ENCODE data around the gene FMNL2. TPM values are rescaled to one million over a fixed set of nuclear protein-coding genes. Genes with fewer than 3 reads are reported as not detected.
A peak's percentile ranks its signal among the peaks of the same experiment; 100 is the strongest.

Gene FMNL2
- total RNA-seq, 2 donors from 2014 or later, result 1.1 to 2.7 TPM

DNA sequence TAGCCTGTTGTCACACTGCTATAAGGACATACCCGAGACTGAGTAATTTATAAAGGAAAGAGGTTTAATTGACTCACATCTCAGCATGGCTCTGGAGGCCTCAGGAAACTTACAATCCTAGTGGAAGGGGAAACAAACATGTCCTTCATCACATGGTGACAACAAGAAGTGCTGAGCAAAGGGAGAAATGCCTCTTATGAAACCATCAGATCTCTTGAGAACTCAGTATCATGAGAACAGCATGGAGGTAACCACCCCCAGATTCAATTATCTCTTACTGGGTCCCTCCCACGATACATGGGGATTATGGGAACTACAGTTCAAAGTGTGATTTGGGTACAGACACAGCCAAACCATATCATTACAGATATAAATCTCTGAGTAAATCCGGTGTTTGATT, 233.6 kb downstream of the FMNL2 start:
- H3K4me3 Mint-ChIP-seq, result no peak overlapping the region
- no peak overlapping the region for H3K27ac Mint-ChIP-seq
- ATAC-seq (replicated peaks), result no peak
- H3K36me3 Mint-ChIP-seq (ENCODE audit: low read depth), result no peaks in the 10 kb centered on the region
- no peaks in the 10 kb centered on the region for H3K9me3 Mint-ChIP-seq
- peaks cover 4% of the 10 kb centered on the region for H3K4me1 Mint-ChIP-seq
- H3K27me3 Mint-ChIP-seq, result peaks cover 19% of the 10 kb centered on the region

DNA sequence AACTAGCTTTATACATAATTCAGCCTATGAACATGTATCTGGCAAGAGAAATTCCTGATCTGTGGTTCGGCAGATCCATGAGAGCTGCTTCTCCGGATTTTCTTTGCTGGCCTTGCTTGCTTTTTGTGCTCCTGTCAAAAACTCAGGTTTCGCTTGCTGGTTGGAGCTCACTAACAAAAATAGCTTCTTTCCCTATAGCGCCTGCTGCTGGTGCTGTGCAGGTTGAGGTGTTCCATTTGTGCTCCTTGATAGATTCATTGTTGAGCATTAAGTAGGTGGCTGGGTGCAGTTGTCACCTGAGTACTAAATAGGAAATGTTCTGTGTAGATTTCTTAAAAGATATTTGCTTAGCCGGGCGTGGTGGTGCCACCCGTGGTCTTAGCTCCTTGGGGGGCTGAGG, 234.2 kb downstream of the FMNL2 start:
- ATAC-seq (replicated peaks), result no peak
- no peak overlapping the region for H3K27ac Mint-ChIP-seq
- H3K4me3 Mint-ChIP-seq, result no peak overlapping the region
- peaks cover 4% of the 10 kb centered on the region for H3K4me1 Mint-ChIP-seq
- peaks cover 17% of the 10 kb centered on the region for H3K27me3 Mint-ChIP-seq
- no peaks in the 10 kb centered on the region for H3K36me3 Mint-ChIP-seq (ENCODE audit: low read depth)
- no peaks in the 10 kb centered on the region for H3K9me3 Mint-ChIP-seq

DNA sequence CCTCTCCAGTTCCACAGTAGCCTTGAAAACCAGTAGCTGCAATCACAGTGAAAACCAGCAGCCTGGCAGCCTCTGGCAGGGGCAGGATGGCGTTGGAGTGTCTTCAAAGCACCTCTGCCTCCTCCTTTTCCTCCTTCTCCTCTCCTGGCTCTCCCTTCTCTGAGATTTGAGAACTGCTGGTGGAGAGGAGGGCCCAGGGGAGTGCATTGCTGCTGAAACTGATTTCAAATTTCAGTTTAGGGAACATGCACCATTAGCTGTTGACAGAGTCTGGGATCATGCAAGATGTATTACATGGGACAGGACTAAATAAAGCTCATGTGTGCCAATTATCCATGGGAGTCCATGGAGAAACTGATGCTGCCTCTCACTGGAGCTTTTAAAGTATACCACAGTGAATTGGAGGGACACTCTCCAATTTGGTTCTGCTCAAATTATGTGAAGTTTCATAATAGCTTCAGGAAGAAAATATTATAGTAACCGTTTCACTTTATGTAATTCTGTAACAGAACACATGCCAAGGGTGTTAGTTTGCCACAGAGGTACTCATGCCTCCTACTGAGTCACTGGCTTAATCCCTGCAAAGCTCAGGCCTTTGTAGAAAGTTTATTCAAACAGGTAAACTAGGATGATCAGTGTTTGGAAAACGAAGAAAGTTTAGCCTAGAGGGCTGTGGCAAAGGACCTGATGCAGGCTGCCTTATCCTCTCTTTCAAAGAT, 236.2 kb downstream of the FMNL2 start:
- no peaks in the 10 kb centered on the region for H3K36me3 Mint-ChIP-seq (ENCODE audit: low read depth)
- no peaks in the 10 kb centered on the region for H3K9me3 Mint-ChIP-seq
- no peak overlapping the region for H3K4me3 Mint-ChIP-seq
- no peak overlapping the region for H3K27ac Mint-ChIP-seq
- H3K4me1 Mint-ChIP-seq, result peaks cover 4% of the 10 kb centered on the region
- no peak for ATAC-seq (replicated peaks)
- peaks cover 12% of the 10 kb centered on the region for H3K27me3 Mint-ChIP-seq

DNA sequence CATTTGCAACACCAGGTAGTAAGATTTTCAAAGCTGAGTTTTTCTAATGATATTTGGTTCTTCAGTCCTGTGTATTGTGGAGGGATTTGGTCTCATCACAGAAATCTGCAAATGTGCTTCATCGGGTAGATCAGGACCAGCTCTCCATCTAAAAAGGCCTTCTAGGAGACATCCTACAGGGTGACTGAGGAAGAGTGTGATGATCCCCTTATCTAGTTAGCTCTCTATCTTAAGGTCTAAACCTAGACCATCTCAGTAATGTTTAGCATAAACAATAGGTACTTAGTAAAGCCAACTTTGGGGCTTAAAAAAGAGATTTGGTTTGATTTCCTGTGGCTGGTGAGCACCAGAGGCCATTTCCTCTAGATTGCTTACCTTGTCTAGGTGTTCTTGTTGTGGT, 237.1 kb downstream of the FMNL2 start:
- Mint-ChIP-seq H3K36me3 (ENCODE audit: low read depth) (no peaks in the 10 kb centered on the region), H3K27ac (no peak overlapping the region), H3K27me3 (peaks cover 8% of the 10 kb centered on the region), H3K4me1 (peaks cover 4% of the 10 kb centered on the region), H3K9me3 (no peaks in the 10 kb centered on the region), H3K4me3 (no peak overlapping the region)
- ATAC-seq (replicated peaks), result no peak

DNA sequence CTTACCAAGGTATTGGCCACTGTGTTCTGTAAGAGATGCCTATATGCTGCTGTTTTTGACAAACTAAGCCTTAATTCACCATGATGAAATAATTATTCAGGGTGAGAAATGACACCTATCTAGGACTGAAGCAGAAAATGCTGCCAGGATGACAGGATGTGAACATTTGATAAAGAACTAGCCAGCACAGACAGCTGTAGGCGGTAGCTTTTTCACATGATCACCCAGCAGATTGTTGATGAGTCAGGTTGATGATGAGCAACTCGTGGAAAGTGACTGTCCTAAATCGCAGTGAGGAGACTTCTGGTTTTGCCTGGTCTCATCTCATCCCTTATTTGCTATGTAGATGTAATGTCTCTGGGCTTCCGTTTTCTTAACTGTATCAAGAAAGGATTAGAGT, 238.2 kb downstream of the FMNL2 start:
- Mint-ChIP-seq H3K27me3 (peaks cover 5% of the 10 kb centered on the region), H3K27ac (no peak overlapping the region), H3K9me3 (no peaks in the 10 kb centered on the region), H3K4me3 (no peak overlapping the region), H3K36me3 (ENCODE audit: low read depth) (no peaks in the 10 kb centered on the region), H3K4me1 (peaks cover 4% of the 10 kb centered on the region)
- peak; percentile 96 for ATAC-seq (replicated peaks)

DNA sequence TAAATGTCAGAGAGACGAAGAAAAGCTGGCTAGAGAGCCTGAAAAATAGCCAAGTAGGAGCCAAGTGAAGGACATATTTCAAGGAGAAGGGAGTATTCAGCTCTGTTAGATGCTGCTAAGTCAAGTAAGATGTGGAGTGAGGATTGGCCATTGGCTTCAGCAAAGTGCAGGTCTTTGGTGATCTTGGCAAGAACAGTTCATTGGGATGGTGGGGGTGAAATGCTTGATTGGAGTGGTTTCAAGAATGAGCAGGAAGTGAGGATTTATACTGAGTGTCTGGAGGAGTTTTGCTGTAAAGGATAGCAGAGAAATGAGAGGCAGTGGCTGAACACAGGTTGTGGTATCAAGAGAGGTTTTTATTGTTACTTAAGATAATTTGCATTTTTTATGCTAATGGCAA, 242.6 kb downstream of the FMNL2 start:
- ATAC-seq (replicated peaks), result no peak
- Mint-ChIP-seq H3K27me3 (no peaks in the 10 kb centered on the region), H3K9me3 (no peaks in the 10 kb centered on the region), H3K4me1 (peaks cover 4% of the 10 kb centered on the region), H3K4me3 (no peak overlapping the region), H3K36me3 (ENCODE audit: low read depth) (no peaks in the 10 kb centered on the region), H3K27ac (no peak overlapping the region)

DNA sequence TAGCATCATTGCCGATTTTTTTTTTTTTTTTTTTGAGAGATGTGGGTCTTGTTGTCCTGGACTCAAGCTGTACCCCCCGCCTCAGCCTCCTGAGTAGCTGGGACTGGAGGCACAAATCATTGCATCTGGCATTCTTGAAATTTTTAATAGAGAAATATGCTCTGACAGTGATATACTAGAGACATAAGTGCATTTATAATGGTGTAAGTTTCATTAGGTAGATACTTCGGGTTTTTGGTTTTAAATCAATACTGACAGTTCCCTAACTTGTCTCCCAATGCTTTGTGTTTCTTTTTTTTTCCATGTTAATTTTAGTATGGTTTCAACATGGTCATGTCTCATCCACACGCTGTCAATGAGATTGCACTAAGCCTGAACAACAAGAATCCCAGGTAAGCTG, 243.6 kb downstream of the FMNL2 start:
- Mint-ChIP-seq H3K27me3 (no peaks in the 10 kb centered on the region), H3K4me3 (no peak overlapping the region), H3K36me3 (ENCODE audit: low read depth) (no peaks in the 10 kb centered on the region), H3K9me3 (no peaks in the 10 kb centered on the region), H3K4me1 (no peaks in the 10 kb centered on the region), H3K27ac (no peak overlapping the region)
- ATAC-seq (replicated peaks), result no peak

DNA sequence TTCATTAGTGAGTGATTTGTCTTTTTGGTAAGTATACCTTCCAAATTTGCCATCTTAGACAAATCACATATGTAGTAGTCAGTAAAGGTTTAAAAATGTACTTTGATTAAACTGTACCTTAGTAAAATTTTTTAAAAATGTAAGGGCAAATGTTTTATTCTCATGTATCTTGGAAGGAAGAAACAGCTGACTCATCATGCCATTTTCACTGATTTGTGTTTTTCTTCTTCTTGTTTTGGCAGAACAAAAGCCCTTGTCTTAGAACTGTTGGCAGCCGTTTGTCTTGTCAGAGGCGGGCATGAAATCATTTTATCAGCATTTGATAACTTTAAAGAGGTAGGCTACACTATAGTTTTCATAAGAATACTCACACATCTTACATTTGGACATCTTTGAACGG, 245.7 kb downstream of the FMNL2 start:
- Mint-ChIP-seq H3K36me3 (ENCODE audit: low read depth) (no peaks in the 10 kb centered on the region), H3K9me3 (no peaks in the 10 kb centered on the region), H3K4me3 (no peak overlapping the region), H3K27me3 (peaks cover 12% of the 10 kb centered on the region), H3K27ac (no peak overlapping the region), H3K4me1 (no peaks in the 10 kb centered on the region)
- no peak for ATAC-seq (replicated peaks)

DNA sequence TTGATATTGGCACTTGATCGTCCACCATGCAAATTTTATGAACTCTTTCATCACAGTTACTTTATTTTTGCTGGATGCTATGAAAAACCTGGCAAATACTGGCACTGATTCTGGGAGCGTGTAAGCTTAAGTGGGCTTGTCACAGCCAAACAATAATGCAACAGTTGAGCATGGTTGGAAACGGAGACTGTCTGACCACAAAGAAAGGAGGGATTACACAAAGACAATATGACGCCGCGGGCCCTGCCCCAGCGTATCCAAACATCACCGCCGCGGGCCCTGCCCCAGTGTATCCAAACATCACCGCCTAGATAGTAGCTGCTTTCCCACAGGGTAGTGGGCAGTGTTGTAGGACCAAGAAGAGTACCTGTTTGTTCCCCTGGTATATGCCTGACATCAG, 246.4 kb downstream of the FMNL2 start:
- no peaks in the 10 kb centered on the region for H3K4me1 Mint-ChIP-seq
- no peaks in the 10 kb centered on the region for H3K9me3 Mint-ChIP-seq
- no peak overlapping the region for H3K27ac Mint-ChIP-seq
- no peak overlapping the region for H3K4me3 Mint-ChIP-seq
- H3K36me3 Mint-ChIP-seq (ENCODE audit: low read depth), result no peaks in the 10 kb centered on the region
- no peak for ATAC-seq (replicated peaks)
- H3K27me3 Mint-ChIP-seq, result peaks cover 16% of the 10 kb centered on the region

DNA sequence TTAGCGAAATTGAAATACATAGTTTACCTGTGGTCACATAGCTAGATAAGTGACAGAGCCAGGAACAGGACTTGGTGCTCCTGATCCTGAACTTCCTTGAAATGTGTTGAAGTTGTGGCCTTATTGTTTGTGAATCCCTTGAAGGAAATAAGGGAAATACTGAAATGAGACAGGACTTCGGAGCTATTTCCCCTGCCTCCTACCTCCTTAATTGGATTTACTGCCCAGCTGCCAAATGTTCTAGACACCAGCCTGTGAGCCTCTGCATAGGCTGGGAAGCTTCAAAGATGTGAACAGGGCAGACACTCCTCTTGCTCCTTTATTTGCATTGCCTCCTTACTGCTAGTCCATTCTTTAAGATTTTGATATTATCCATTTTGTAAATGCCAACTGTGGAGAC, 247.1 kb downstream of the FMNL2 start:
- ATAC-seq (replicated peaks), result no peak
- H3K9me3 Mint-ChIP-seq, result no peaks in the 10 kb centered on the region
- peaks cover 17% of the 10 kb centered on the region for H3K27me3 Mint-ChIP-seq
- no peaks in the 10 kb centered on the region for H3K4me1 Mint-ChIP-seq
- H3K4me3 Mint-ChIP-seq, result no peak overlapping the region
- no peaks in the 10 kb centered on the region for H3K36me3 Mint-ChIP-seq (ENCODE audit: low read depth)
- no peak overlapping the region for H3K27ac Mint-ChIP-seq

DNA sequence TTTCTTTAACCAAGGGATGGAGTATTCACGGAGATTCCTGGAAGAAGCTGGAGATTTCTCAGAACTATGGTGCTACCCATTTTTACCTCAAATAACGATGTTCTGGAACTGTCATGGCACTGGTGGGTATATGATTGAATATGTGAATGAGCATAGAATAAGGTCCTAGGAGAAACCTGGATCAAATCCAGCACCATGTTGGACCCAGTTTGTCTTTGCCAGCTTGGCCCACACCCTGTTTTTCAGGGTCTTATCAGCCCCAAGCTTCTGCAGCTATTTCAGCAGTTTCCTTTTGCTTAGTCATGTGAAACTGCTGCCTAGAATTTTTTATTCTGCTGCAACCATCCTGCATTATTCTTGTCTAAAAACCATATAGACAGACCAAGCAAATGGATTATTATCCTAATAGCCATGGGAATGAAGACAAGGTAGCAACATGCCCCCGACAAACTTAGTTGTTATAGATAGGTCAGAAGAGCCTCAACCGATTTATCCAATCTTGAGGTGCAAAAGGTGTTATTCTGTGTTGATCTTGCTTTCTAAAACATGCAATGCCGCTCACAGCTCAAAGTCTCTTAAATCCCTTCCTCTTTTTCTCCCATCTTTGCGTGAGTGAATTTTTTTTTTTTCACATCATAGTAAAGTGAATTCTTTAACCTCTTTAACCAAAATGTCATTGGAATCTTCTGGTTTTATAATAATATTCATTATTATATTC, 248.7 kb downstream of the FMNL2 start:
- H3K4me3 Mint-ChIP-seq, result no peak overlapping the region
- no peaks in the 10 kb centered on the region for H3K9me3 Mint-ChIP-seq
- H3K27me3 Mint-ChIP-seq, result peaks cover 19% of the 10 kb centered on the region
- no peak for ATAC-seq (replicated peaks)
- no peaks in the 10 kb centered on the region for H3K36me3 Mint-ChIP-seq (ENCODE audit: low read depth)
- H3K27ac Mint-ChIP-seq, result no peak overlapping the region
- no peaks in the 10 kb centered on the region for H3K4me1 Mint-ChIP-seq

DNA sequence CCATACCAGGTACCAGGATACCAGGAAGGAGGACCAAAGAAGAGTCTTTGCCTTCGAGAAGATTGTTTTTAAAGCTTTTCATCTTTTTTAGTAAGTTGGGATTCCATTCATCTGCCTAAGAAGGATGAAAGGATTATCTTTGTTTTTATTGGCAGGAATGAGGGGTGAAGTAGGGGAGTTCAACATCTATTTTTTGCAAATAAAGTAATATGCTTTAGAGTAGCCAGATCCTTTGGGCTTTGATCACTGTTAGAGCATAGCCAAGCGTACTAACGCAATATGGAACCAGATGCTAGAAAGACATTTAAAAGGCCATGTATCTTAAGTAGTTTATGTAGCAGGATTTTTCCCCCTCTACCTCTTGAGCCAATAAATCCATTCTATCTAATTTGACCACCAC, 249.3 kb downstream of the FMNL2 start:
- no peak overlapping the region for H3K4me3 Mint-ChIP-seq
- H3K27me3 Mint-ChIP-seq, result peaks cover 19% of the 10 kb centered on the region
- H3K4me1 Mint-ChIP-seq, result no peaks in the 10 kb centered on the region
- no peak for ATAC-seq (replicated peaks)
- no peak overlapping the region for H3K27ac Mint-ChIP-seq
- no peaks in the 10 kb centered on the region for H3K9me3 Mint-ChIP-seq
- no peaks in the 10 kb centered on the region for H3K36me3 Mint-ChIP-seq (ENCODE audit: low read depth)

DNA sequence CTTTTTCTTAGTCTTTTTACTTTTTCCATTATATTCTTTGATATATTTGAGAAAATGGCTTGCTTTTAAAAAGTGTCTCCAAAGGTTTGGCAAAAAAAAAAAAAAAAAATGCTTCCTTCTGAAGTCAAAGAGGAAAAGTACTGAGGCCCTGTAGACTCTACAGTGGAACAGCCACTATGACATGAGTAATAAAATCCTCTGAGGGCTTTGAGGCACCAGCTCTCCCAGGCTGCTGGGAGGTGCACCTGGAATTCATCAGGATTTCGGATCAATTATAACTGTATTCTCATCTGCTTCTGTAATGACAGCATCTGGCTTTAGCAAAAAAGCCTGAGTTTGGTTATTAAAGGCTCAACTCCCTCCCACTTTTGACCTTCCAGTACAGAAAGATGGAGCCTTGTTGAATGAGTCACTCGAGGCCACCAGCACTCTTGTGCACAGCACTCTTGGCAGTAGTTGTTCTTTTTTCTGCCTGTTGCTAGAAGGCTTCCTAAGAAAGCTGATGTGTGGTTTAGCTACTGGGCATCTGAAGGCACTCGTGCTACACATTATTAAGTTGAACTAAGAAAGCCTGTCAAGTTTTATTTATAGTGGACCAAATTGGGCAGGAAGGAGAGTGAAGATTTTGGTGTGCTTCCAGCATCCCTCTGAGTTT, 251.0 kb downstream of the FMNL2 start:
- Mint-ChIP-seq H3K4me1 (no peaks in the 10 kb centered on the region), H3K4me3 (no peak overlapping the region), H3K27me3 (peaks cover 23% of the 10 kb centered on the region), H3K9me3 (no peaks in the 10 kb centered on the region), H3K36me3 (ENCODE audit: low read depth) (no peaks in the 10 kb centered on the region), H3K27ac (no peak overlapping the region)
- no peak for ATAC-seq (replicated peaks)

DNA sequence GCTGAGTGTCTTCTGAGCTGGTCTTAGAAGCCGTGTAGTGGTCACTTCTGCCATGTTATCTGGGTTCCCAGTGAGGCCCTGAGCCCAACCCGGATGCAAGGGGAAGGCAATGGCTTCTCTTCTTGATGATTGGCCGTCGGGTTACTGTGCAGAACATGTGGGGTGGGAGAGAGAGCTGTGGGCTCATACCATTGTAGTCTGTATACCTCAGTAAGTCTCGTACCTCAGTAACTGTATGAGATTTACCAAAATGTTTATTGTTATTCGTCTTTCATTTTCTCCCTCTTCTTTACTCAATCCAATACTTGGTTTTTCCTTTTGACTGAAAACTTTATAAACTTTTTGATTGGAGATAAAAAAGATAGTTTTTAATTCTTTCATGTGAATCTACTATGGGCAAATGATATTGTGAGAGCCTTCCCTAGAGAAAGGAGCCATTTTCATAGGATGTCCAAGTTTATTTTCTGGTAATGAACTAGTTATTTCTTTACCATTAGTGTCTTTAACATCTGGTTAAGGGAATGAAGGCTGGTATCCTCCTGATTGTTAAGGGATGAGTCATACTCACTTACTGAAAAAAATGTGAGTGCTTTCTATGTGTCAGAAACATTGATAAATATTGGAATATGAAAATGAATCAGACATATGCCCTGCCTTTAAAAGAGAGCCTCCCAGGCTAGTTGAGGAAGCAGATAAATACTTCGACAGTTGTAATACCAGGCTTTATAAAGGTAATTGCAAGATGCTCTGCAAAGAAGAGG, 252.4 kb downstream of the FMNL2 start:
- Mint-ChIP-seq H3K4me3 (no peak overlapping the region), H3K4me1 (no peaks in the 10 kb centered on the region), H3K36me3 (ENCODE audit: low read depth) (no peaks in the 10 kb centered on the region), H3K9me3 (no peaks in the 10 kb centered on the region), H3K27ac (no peak overlapping the region), H3K27me3 (peaks cover 23% of the 10 kb centered on the region)
- peak; percentile 40 for ATAC-seq (replicated peaks)
